Stimulated activated CD4-positive, alpha-beta T cell treated with anti-CD3 and anti-CD28 coated beads, TNF-alpha, amount 100 ng/mL, for 48 hours (primary cell): ENCODE data around the gene SORBS1.
"Not testable (repeated sequence)": the region's sequence is repeated elsewhere in the genome, so short reads cannot be mapped to it uniquely, and the experiment has no call there.

Source experiments
- DNase-seq, 3 donors: peaks; one replicate each; pipeline ENCODE4 v3.0.0-alpha.2; 2020; ENCODE audit warnings: low read depth in 3 of 3

SORBS1 gene

DNA sequence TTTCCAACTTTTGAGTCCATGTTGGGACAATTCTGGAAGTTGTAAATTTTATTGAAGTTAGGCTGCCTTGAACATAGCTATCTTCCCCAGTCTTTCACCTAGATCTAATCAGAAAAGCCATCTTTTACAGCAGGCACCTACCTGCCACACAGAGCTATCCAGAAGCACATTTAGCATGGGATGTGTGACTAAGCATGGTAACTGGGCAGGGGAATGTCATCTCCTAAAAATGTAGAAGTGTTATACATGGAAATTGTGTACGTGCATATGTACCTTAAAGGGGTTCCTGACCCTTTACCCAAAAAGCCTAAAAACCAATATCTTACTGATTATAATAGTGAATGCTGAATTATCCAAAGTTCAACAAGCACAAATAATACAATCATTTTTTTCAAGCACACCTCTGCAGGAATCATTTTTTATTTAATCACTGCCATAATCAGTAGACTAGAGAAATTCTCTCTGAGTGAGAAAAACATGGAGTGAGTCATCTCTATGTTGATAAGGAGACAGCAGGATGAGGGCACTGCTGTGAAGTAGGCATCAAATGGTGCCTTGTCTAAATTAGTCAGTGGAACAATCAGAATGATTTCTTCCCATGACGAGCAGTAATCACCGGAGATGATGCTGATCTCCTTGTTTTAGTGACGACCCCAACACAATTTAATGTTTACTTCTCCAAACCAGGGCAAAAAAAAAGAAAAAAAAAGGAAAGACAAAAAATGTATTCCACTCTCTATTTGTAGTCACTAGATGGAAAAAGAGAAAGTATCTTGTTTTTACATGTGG, 75.9 kb downstream of the SORBS1 start:
- no peak for DNase-seq

DNA sequence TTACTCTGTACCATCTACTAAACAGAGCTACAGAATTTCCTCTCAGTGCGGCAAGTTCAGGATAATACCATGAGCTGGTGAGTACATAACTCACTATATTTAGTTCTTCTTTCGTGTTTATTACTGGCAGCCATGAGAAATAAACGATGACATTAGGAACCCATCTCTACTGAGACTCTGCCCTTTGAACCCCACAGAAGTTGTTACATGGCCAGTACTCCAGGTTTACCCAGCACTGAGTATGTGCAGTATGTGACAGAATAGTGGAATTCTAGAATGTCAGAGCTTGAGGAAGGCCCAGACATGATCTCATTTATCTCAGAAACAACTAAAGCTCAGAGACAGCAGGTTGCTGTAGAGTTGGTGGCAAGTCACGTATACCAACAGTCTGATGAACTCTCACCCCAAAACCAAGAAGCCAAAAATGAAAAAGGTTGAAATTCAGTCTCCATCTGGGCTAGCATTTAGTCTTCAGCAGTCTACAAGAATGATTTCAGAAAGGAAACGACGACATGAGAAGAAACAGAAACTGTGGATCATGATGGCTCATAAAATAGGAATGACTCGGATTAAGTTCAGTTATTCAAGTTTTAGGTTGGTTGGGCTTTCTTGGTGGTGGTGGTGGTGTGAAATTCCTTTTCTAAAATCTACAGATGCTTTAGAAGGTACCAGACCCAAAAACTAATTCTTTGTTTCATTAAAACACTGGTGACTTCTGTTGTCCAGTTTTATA, 78.5 kb downstream of the SORBS1 start:
- no peak for DNase-seq

DNA sequence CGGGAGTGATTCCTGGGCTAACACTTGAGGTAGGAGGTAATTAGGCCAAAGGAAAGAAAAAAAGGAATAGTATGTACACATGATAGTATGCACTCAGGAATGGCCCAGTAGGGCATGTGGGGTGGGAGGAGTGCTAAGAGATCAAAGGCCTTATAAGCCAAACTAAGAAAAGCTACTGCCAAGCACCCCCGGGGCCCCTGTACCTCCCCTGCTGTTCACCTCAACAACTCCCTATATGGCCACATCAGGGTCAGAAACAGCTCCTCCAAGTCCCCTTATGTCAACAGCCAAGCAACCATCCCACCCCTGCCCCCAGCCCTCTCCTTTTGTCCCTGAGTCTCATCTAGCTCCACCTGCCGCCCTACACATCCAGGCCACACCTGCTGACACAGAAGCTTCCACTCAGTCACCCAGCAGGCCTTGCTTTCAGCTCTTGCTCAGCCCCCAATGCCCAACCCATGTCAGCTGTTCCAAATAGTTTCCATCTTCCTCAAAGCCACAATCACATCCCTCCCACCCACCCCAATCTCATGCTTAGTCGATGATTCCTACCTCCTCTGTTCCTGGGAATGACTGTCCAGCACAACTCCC, 80.2 kb downstream of the SORBS1 start:
- DNase-seq, result no peak

DNA sequence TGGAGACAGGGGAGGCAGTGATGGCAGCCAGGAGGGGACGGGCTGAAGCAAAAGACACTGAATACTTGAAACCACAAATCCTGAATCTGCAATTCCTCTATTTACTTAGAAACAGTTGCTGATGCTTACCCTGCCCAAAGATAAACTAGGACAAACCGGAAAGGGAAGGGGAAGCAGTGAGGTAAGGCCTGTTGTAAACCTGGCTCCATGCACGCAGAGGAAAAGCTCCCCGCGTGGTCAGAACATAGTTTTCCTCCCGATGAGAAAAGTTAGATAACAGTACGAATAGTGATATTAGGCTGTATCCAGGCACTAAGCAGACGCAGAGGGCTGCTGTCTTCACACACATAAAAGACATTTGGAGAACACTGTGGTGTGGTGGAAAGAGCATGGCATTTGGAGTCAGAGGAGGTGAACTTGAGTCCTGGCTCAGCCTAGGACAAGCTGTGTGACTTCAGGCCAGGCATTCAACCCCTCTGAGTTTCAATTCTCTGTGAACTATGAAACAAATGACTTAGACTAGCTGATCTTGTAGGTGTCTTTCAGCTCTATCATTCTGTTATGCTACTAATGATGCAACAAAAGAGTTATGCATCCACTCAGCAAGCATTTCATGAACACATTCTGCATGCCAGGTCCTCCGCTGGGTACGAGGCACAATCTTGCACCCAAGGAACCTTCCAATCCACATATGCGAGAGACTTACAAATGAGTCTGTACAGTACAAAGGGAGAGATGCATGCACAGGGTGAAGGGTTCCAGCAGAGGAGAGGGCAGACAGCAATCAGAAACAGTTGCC, 80.9 kb downstream of the SORBS1 start:
- DNase-seq, result no peak

DNA sequence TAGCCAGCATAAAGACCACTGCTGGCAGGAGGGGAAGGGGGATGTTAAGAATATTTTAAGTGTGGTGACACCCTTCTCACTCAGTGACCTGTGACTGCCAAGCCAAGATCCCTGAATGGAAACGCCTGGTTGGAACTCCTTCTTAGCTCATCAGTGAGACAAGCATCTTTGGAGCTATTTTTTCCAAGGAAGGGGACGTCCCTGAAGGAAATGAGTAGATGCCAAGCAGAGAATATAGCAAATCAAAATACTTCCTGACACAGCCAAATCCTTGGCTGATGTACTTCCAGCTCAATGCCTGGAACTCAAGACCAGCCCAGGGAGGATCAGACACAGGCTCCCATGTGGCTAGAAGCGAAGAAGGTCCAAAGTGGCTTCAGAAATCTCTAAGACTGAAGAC, 82.2 kb downstream of the SORBS1 start:
- no peak for DNase-seq

DNA sequence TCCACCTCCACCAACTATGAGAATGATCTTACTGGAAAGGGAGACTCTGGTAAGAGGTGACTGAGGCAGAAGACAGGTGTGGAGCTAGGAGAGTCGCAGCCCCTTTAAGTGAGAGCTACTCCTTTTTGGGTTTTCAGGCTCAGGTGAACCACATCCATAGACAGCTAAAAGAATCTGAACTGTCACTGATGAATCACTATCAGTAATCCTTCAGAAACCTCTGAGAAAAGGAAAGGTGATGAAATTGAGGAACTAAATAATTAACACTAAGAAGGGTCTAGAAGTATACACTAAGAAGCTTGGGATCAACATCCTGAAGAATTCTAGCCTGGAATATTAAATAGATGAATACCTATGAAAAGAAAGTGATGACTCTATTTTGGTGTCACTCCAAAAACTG, 83.0 kb downstream of the SORBS1 start:
- no peak for DNase-seq

DNA sequence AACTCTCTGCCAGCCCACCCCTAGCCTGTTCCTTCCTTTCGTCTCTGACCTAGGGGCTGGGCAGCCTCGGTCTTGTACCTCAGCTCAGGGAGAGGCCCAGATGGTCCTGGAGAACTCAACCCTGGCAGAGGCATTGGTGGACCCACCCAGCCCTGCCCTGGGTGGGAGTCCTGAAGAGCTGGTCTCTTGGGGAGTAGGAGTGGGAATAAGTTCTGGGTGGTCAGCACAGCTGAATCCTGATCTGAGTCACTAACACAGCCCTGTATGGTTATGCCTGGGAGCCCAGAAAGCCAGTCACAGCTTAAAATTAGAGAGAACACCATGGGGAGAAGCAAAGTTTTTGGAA, 84.0 kb downstream of the SORBS1 start:
- DNase-seq, result no peak

DNA sequence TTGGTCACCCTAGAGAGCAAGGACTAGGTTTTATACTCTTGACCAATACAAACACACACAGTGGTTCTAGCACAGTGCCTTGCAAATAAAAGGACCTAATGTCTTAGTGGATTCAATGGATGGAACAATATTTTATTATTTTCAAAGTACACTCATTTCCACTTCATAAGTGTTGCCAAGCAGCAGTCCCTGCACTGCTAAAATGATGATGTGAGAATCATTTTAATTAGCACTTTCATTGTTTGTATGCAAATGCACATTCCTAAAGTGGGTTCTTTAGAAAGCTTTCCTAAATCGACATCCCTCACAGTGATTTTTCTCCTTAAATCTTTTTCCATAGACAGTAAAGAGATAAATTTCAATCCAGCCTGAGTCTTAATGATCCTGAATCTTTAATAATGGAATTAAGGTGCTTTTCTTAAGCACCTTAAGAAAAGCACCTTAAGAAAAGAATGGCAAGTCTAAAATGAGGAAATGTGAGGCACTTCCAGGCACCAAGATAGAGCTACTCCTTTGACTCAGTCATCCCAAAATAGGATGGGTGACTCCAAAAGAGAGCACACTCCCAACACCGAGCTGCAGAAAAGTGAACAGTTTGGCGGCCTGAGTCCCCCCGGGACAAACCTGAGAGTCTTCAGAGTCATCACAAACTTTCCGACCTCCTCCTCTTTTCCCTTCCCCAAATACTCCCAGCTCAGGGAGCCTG, 84.5 kb downstream of the SORBS1 start:
- DNase-seq, result no peak

DNA sequence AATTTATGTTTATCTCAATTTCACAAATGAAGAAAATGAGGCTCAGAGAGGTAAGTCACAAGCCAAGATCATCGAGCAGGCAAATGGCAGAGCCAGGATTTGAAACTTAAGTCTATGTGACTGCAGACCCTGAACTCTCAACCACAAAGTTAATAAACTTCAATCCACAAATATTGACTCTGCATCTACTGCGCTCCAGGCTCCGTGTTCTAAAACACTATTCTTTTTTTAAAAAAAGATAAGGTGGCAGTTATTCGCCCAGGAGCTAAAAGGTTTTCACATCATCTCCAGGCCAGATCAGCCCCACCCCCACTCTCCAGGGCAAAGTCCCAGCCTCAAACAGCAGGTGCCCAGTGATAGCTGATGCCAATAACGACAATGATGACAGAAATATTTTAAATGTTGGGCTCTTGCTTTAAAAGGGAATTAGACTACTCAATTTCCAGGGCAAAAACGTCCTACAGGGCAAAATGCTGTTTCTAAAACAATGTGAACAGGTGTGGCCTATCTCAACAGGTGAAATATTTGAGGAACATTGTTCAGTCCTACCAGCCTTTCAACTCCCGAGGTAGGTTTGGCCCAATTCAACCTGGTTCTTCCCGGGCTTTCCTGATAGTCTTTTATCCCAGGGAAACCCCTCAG, 85.2 kb downstream of the SORBS1 start:
- DNase-seq, result no peak

DNA sequence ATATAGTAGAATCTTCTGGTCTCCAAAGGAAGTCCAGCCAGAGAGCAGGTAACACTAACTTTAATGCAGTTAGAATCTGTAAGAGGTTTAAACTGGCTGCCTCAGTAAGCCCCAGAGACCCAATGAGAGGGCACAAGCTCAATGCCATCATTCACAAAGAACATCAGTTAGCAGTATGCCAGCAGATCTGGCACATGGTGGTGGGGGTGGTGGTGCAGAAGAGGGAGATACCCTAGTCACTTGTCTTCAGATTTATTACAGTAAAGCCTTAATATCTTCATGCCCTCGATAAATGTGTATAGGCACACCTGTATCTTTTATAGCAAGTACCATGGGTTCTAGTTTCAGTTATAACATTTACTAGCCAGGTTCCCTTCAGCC, 86.2 kb downstream of the SORBS1 start:
- DNase-seq, result no peak

DNA sequence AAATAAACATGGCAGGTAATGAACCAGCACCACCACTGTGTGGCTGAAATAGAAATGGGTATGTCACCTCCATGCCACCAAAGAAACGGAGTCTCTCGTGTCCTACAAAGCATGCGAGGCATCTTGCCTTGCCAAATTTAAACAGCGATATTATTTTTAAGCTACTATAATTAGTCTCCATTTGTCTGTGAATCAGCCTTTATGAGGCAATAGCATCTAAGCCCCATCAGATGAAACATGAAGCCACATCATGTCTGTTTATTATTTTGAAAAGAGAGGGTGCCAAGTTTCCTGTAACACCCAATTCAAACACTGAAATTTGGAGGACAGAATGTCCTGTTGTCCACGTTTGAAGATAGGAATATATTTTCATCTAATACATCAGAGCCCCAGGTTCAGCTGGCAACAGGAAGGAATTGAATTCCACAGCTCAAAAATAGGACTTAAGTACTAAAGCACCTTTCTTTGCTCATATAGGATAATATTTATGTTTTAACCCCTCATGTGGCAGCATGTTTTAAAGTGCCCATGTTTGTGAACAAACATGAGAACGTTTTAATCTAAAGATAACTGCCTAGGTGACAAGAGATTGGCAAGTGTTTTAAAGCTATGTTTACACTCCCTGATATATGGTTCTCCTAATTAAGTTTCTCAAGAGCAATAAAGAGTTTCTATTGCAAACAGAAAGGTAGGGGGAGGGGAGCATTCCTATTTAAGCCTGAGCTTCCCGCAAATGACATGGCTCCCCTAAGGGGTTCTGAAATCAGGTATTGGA, 86.8 kb downstream of the SORBS1 start:
- no peak for DNase-seq

DNA sequence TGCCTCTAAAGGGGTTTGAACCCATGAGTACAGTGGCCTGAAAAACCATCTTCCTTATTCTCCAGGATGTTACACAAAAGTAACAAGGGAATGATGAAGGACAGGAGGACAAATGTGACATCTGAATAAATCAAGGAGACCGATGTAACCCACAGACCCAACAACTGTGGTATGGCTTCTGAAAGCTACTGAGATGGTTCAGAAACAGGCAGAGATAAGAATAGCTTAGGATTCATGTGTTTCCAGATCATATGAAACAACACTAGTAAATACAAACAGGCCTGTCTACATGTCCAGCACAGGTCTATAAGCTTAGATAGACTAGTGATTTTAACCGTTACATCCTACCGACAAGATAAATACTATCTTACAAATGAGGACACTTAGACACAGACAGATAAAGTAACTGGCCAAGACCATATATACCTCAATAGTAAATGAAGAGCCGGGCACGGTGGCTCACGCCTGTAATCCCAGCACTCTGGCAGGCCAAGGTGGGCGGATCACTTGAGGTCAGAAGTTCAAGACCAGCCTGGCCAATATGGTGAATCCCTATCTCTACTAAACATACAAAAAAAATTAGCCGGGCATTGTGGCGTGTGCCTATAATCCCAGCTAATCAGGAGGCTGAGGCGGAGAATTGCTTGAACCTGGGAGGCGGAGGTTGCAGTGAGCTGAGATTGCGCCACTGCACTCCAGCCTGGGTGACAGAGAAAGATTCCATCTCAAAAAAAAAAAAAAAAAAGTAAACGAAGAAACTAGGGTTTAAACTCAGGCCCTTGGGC, 88.7 kb downstream of the SORBS1 start:
- DNase-seq, result no peak

DNA sequence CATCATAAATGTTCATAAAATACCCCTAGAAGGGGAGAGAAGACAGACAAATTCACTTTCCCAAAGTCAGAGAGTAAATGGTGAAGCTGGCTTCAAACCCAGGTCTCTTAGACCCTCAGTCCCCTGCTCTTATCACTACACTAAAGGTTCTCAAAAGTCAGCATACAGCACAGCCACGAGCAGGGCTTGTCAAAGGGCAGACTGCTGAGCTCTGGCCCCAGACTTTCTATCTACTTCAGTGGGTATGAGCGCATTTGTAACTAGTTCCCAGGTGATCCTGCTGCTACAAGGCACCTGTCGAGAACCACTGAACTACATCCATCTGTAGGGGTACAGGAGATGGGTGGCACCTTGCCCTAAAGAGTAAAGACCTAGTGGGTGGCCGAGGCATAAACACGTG, 91.5 kb downstream of the SORBS1 start:
- no peak for DNase-seq

DNA sequence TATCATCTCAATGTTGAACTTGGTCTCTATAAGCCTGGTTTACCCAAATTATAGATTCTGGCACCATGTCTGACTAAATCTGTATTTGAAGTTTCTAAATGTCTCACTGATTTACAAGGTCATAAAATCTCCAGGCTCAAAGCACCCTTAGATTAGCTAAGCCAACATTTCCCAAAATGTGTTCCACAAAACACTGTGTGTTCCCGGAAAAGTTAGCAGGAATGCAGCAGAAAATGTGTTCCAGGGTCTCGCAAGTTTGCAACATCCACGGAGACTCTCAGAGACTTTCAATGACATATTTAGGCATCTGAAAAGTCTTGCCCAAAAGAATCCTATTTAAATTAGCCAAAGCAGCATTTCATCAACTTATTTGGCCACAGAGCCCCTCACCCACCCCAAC, 91.9 kb downstream of the SORBS1 start:
- DNase-seq, result no peak

DNA sequence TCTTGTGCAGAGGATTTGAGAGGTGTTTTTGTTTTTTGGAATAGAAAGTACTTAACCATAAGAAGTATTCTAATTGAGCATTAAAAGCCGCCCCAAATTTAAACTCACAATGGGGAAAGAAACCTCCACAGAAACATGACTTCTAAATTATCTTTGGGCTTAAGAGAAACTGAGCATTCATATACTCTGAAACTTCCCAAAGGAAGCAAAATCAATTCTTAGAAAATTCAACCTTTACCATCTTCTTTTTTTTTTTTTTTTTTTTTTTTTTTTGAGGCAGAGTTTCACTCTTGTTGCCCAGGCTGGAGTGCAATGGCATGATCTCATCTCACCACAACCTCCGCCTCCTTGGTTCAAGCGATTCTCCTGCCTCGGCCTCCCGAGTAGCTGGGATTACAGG, 93.5 kb downstream of the SORBS1 start:
- DNase-seq, result not testable (repeated sequence)

DNA sequence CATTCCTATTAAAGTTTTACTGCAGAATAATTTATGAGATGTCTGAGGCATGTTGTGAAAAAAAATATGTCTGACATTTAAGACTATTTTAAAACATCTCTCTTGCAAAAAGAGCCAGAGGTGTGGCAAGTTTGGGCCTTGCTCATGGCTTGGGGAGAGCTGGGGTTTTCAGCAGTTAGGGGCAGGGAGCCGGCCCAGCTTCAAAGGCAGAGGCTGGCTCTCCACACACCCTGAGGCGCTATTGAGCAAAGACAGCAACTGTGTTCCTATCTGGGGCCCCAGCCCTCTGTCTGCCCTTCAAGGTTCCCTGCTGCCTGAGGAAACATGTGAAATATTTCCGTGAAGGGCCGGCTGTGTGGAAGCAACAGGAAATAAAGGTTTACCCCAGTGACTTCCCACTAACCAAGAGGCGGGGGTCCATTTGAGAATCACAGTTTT, 94.0 kb downstream of the SORBS1 start:
- DNase-seq, result no peak

DNA sequence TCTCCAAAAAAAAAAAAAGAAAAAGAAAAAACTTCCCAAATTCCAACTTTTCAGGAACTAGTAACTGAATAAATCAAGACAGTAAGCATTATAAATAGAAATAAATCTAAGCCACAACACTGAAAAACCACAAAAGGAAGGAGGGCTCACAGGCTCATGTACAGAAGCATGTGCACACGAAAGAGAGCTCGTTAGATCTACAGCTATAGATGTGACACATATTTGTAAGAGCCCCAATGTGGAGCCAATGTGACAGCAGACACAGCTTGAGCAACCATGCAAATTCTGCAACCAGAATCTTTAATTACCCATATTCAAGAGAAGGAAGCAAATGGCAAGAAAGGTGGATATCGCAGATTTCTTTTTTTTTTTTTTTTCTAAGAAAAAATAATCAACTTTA, 94.7 kb downstream of the SORBS1 start:
- no peak for DNase-seq

DNA sequence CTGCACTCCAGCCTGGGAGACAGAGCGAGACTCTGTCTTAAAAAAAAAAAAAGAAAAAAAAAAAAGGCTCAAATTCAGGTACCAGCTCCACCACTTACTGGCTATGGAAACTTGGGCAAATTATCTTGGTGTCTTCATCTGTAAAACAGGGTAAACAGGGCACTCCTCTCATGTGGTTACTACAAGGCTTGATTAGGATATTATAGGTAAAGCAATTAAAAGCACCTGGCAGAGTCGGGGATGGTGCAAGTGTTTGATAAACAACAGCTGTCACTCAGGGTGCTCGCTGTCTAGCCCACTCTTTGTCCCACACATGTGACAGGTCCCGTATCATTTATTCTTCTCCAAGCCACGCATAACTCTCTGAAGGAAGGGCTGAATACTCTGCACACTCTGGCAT, 96.9 kb downstream of the SORBS1 start:
- no peak for DNase-seq
